Neutrophil (primary cell): ENCODE results near the gene GEMIN4.
"Not testable (repeated sequence)": the region's sequence is repeated elsewhere in the genome, so short reads cannot be mapped to it uniquely, and the experiment has no call there.

Experiments
- H3K27ac ChIP-seq: fragments of 200-600 bp; sonication (generic); 2 replicates; pipeline ENCODE4 v1.5.1; 2016; ENCODE audit warnings: mild to moderate bottlenecking, moderate library complexity
- H3K27me3 ChIP-seq: fragments of 200-600 bp; sonication (generic); 2 replicates; pipeline ENCODE4 v1.6.0; 2016; ENCODE audit warnings: mild to moderate bottlenecking
- H3K36me3 ChIP-seq: fragments of 200-600 bp; sonication (generic); 2 replicates; pipeline ENCODE4 v1.5.1; 2017
- H3K4me1 ChIP-seq, 2 experiments: fragments of 200-600 bp in 1 of 2; sonication (generic) in 1 of 2; 1 replicate in 1 of 2; 2 replicates in 1 of 2; pipeline versions ENCODE4 v1.5.1 to v1.6.1; 2013 to 2016; ENCODE audit warnings: low read depth in 1 of 2, low read length in 1 of 2, mild to moderate bottlenecking in 1 of 2, moderate library complexity in 1 of 2; ENCODE audit not compliant: control insufficient read depth in 1 of 2, insufficient read depth in 1 of 2
- H3K4me3 ChIP-seq, 2 experiments: fragments of 200-600 bp in 1 of 2; sonication (generic) in 1 of 2; 1 replicate in 1 of 2; 2 replicates in 1 of 2; pipeline ENCODE4 v1.5.1; 2013 to 2016; ENCODE audit warnings: low read depth in 1 of 2, low read length in 1 of 2, mild to moderate bottlenecking in 1 of 2, moderate library complexity in 1 of 2
- H3K9me3 ChIP-seq: fragments of 200-600 bp; sonication (generic); 2 replicates; pipeline ENCODE4 v1.5.1; 2016
- TF ChIP-seq, protein P1 (sequence below): fragments of 200-600 bp; sonication (generic); IDR thresholded peaks from 2 replicates; pipeline ENCODE4 v1.5.1; 2016; ENCODE audit warnings: antibody characterized with exemption

The GEMIN4 gene

DNA sequence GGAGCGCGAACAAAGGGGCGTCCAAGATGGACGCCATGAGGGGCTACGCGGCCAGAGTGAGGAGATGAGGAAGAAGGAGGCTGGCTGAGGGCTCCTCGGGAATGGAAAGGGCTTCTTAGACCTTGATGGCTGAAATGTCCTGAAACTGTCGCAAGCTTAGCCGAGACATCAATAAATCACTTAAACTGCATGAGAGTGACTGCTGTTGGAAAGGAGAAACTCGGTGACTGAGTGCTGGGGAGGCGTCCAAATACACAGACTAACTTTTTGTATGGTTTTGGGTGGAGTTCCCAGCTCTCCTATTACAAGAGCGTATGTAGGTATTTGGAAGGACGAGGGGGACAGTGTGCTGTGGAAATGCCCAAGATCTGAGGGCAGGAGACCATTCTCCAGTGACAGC is 1.4 kb upstream of the GEMIN4 start:
- TF ChIP-seq, protein P1, sequence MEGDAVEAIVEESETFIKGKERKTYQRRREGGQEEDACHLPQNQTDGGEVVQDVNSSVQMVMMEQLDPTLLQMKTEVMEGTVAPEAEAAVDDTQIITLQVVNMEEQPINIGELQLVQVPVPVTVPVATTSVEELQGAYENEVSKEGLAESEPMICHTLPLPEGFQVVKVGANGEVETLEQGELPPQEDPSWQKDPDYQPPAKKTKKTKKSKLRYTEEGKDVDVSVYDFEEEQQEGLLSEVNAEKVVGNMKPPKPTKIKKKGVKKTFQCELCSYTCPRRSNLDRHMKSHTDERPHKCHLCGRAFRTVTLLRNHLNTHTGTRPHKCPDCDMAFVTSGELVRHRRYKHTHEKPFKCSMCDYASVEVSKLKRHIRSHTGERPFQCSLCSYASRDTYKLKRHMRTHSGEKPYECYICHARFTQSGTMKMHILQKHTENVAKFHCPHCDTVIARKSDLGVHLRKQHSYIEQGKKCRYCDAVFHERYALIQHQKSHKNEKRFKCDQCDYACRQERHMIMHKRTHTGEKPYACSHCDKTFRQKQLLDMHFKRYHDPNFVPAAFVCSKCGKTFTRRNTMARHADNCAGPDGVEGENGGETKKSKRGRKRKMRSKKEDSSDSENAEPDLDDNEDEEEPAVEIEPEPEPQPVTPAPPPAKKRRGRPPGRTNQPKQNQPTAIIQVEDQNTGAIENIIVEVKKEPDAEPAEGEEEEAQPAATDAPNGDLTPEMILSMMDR = no peak

DNA sequence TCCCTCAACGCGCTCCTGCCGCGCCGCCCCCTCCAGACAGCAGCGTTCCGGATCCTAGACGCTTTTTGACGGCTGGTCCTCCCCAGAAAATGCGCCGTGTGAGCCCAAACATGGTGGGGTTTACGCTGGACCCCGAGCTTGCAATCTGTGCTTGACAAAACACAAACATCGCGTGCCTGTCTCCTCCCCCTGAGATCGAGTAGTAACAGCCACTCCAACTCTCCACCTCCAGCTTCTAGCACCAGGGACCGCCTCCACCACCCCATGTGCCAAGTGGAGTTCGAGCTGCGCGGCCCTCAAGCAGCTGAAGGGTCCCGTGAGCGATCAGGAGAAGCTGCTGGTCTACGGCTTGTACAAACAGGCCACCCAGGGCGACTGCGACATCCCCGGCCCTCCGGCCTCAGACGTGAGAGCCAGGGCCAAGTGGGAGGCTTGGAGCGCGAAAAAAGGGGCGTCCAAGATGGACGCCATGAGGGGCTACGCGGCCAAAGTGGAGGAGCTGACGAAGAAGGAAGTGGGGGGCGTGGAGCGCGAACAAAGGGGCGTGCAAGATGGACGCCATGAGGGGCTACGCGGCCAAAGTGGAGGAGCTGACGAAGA is 656 bp upstream of the GEMIN4 start:
- peaks cover 19 to 21% of the 10 kb centered on the region in 2 experiments for H3K4me1 ChIP-seq
- TF ChIP-seq, protein P1 = no peak
- peak overlapping the region; percentile 82 for H3K27ac ChIP-seq

More for the DNA sequence above, 1.4 kb upstream of the GEMIN4 start:
- Histone ChIP-seq H3K36me3 (no peaks in the 10 kb centered on the region), H3K9me3 (no peaks in the 10 kb centered on the region), H3K27ac (no peak overlapping the region), H3K4me1 (peaks cover 19 to 21% of the 10 kb centered on the region in 2 experiments), H3K27me3 (no peaks in the 10 kb centered on the region), H3K4me3 (no peak overlapping the region)

DNA sequence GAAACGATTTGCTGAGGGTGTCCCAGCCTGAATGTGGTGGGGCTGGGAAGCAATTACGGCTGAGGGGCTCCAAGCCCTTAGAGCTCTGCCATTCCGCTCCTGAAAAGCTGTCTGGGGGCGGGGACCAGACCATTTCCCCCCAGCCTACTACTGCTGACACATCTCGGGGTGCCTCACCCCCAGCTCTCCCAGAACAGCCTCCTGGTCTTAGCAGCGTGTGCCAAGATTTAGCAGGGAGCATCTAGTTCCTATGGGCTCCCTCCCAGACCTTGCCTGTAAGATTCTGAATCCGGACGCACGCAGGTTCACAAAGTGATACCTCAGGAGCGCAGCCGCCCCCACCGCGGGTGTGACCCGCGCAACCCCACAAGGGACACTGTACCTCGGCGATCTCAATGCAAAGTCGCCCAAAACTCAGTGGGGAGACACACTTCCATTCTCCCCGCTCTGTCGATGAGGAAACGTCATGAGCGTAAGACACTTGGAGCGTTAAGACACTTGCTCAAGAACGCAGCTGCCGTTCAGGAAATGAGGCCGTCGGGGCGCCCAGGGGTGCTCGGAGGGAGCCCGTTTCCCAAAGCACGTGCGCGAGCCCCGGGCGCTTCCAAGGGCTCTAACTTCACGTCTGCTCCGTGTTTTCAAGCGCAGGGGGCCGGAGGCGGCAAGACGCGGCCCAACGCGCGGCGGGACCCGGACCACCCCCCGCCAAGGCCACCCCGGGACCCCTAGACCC is 629 bp downstream of the GEMIN4 start:
- Histone ChIP-seq H3K4me1 (peaks cover 19 to 21% of the 10 kb centered on the region in 2 experiments), H3K9me3 (no peaks in the 10 kb centered on the region), H3K27me3 (no peaks in the 10 kb centered on the region), H3K36me3 (peaks cover 16% of the 10 kb centered on the region), H3K27ac (peak overlapping the region; percentile 82), H3K4me3 (peak overlapping the region; percentile 77 to 94)
- TF ChIP-seq, protein P1 = no peak

More for the DNA sequence above, 656 bp upstream of the GEMIN4 start:
- peaks cover 3% of the 10 kb centered on the region for H3K36me3 ChIP-seq
- H3K9me3 ChIP-seq = no peaks in the 10 kb centered on the region
- H3K27me3 ChIP-seq = no peaks in the 10 kb centered on the region
- peak overlapping the region; percentile 77 to 94 for H3K4me3 ChIP-seq

DNA sequence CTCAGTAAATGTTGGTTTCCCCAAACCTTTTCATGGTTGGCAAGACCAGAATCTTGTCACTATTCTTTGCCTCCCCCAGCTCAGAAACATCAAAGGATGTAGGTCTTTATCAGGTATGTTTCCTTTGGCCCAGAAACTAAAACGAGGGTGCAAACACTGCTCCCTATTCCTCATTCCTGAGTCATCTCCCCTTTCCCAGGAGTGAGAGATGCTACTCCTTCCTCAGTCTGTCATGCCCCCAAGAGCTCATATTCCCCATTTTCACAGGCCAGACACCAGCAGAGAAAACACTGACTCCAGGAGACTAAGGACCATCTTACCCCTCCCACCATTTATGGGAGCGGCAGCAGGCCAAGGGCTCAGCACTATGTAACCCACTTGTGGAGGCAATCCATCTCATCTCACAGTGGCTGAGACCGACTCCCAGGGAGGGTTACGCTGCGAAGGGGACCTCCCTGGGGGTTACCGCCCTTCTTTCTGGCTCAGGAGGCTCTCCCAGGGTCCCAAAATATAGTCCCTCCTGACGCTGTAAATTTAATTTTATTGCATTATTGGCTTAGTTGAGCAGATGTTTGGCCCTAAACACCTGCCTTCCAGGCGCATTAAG is 1.5 kb downstream of the GEMIN4 start:
- no peaks in the 10 kb centered on the region for H3K27me3 ChIP-seq
- peak overlapping the region in 1 of 2 experiments; percentile 77 for H3K4me3 ChIP-seq
- no peak overlapping the region for H3K27ac ChIP-seq
- peaks cover 25% of the 10 kb centered on the region for H3K36me3 ChIP-seq
- H3K9me3 ChIP-seq = no peaks in the 10 kb centered on the region
- TF ChIP-seq, protein P1 = no peak
- H3K4me1 ChIP-seq = peaks cover 19 to 21% of the 10 kb centered on the region in 2 experiments

DNA sequence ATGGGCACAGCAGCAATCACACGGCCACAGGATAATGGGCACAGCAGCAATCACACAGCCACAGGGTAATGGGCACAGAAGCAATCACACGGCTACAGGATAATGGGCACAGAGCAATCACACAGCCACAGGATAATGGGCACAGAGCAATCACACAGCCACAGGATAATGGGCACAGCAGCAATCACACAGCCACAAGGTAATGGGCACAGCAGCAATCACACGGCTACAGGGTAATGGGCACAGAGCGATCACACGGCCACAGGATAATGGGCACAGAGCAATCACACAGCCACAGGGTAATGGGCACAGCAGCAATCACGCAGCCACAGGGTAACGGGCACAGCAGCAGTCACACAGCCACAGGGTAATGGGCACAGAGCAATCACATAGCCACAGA is 2.7 kb downstream of the GEMIN4 start:
- H3K9me3 ChIP-seq, H3K27ac ChIP-seq, H3K27me3 ChIP-seq, H3K4me3 ChIP-seq: not testable (repeated sequence)
- Histone ChIP-seq H3K4me1 (peaks cover 19 to 21% of the 10 kb centered on the region in 2 experiments), H3K36me3 (peaks cover 33% of the 10 kb centered on the region)

DNA sequence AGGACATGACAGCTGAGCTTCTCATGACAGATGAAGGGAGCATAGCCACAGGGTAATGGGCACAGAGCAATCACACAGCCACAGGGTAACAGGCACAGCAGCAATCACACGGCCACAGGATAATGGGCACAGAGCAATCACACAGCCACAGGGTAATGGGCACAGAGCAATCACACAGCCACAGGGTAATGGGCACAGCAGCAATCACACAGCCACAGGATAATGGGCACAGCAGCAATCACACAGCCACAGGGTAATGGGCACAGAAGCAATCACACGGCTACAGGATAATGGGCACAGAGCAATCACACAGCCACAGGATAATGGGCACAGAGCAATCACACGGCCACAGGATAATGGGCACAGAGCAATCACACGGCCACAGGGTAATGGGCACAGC is 3.5 kb downstream of the GEMIN4 start:
- not testable (repeated sequence) for H3K27ac ChIP-seq, H3K27me3 ChIP-seq, H3K9me3 ChIP-seq, H3K4me3 ChIP-seq
- Histone ChIP-seq H3K4me1 (peaks cover 19 to 21% of the 10 kb centered on the region in 2 experiments), H3K36me3 (peaks cover 33% of the 10 kb centered on the region)
